GM19468 (cell line): ENCODE results near the gene IFNLR1.

Experiments
- ATAC-seq: cut with Tn5 transposase; IDR thresholded peaks from one replicate; pipeline ENCODE4 v1.9.1; 2021; ENCODE audit warnings: mild to moderate bottlenecking, moderate library complexity, moderate number of reproducible peaks; ENCODE audit not compliant: unreplicated experiment; ENCODE audit errors: extremely low read depth

IFNLR1 gene

GRCh38 chr1:24110642-24111261, 76.3 kb downstream of the IFNLR1 start:
- ATAC-seq, result no peak

GRCh38 chr1:24109686-24110475, 77.2 kb downstream of the IFNLR1 start:
- ATAC-seq, result no peak

DNA sequence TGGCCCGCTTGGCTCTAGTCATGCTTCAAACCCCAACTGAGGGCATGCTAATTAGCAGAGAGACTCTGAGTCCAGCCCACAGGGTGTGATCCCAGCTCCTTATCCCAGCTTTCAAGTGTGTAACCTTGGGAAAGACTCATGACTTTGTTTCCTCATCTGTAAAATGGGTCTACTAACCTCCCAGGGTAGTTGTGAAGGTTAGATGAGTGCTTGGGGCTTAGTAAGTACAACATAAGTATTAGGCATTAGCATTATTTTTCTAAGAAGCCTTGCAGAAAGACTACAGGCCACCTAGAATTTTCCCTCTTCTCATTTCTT, 78.0 kb downstream of the IFNLR1 start:
- ATAC-seq, result no peak

- ATAC-seq, result no peak
Measured at GRCh38 chr1:24108334-24109165, 78.5 kb downstream of the IFNLR1 start.

DNA sequence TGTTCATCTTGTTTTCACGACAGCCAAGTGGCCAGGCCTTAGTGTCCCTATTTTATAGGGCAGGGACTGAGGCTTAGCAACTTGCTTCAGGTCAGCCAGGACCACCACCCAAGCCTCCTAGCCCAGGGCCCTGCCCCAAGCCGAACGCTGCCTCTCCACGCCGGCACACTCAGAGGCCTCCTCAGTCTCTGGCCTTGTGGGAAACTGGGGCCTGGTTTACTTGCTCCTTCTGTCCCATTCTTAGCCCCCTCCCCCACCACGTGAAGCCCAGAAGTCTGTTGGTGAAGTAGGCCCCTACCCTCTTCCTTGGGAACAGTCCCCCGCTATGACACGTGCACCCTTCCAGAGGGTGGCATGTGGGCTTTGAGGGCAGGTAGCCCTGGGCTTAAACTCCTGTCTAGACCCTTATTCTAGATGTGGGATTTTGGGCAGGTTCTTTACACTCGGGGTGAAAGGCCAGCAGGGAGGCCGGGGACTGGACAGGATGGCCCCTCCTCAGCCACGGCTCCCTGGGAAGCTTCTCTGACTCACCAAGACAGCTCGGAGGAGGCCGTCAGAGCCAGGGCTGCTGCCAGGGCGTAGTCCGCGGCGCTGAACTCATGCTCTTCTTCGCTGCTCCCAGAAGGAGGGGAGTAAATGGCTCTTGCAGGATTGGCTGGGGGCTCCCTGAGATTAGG, 79.5 kb downstream of the IFNLR1 start:
- ATAC-seq, result no peak

- ATAC-seq, result no peak
Measured at GRCh38 chr1:24105368-24106160, 81.5 kb downstream of the IFNLR1 start.

GRCh38 chr1:24104854-24105253, 82.2 kb downstream of the IFNLR1 start:
- no peak for ATAC-seq
